H1 (cell line): ENCODE measurements around the gene SOHLH1. TPM values are rescaled to one million over a fixed set of nuclear protein-coding genes. Genes with fewer than 3 reads are reported as not detected.

Source experiments
- CTCF ChIA-PET: fragments of 300-600 bp; sonication (Branson Sonifier 250); formaldehyde crosslinking; loops from one replicate; lab custom pipeline; 2021; ENCODE audit not compliant: partially characterized antibody; lab: Charles Lee
- POLR2A ChIA-PET: fragments of 300-600 bp; sonication (Branson Sonifier 250); formaldehyde crosslinking; loops from one replicate; lab custom pipeline; 2021; ENCODE audit warnings: inconsistent platforms; ENCODE audit not compliant: partially characterized antibody; lab: Charles Lee
- DNase-seq, 2 experiments: peaks; one replicate each; pipeline versions ENCODE4 v3.0.0 to v3.0.0-alpha.2; 2010 to 2022; ENCODE audit warnings: low spot score in 2 of 2, low read depth in 1 of 2, mixed read lengths in 1 of 2
- FAIRE-seq: peaks from 2 replicates; lab custom pipeline; 2011; peaks lifted over from hg19 to GRCh38; lab: Jason Lieb, UNC
- H2AFZ ChIP-seq: 2 replicates; pipeline ENCODE4 v1.8.1; 2012; ENCODE audit warnings: low read length, inconsistent platforms
- H2AK5ac ChIP-seq: 2 replicates; pipeline ENCODE4 v1.6.1; 2013; ENCODE audit warnings: low read depth, low read length
- H2BK120ac ChIP-seq: replicated peaks from 2 replicates; pipeline ENCODE3; 2013; ENCODE audit warnings: low read depth, low read length, inconsistent platforms
- H2BK12ac ChIP-seq: 2 replicates; pipeline ENCODE4 v1.6.1; 2013; ENCODE audit warnings: low read depth, low read length
- H2BK15ac ChIP-seq: 2 replicates; pipeline ENCODE4 v1.6.1; 2013; ENCODE audit warnings: low read length
- H2BK20ac ChIP-seq: 2 replicates; pipeline ENCODE4 v1.6.1; 2013; ENCODE audit warnings: low read length
- H2BK5ac ChIP-seq: 2 replicates; pipeline ENCODE4 v1.6.1; 2013; ENCODE audit warnings: low read depth, low read length
- H3K14ac ChIP-seq: 2 replicates; pipeline ENCODE4 v1.6.1; 2013; ENCODE audit warnings: inconsistent platforms; ENCODE audit not compliant: insufficient read length
- H3K18ac ChIP-seq: 2 replicates; pipeline ENCODE4 v1.6.1; 2013; ENCODE audit warnings: low read length; ENCODE audit errors: extremely low read depth
- H3K23ac ChIP-seq: 2 replicates; pipeline ENCODE4 v1.6.1; 2013; ENCODE audit warnings: inconsistent platforms; ENCODE audit not compliant: insufficient read length
- H3K23me2 ChIP-seq: 2 replicates; pipeline ENCODE4 v1.6.1; 2013; ENCODE audit warnings: low read depth, low read length
- H3K27ac ChIP-seq: 2 replicates; pipeline ENCODE4 v1.6.1; 2011; ENCODE audit warnings: low read depth, low read length, inconsistent platforms
- H3K27me3 ChIP-seq, 4 experiments: replicated peaks in 1 of 4; 1 replicate in 1 of 4; 2 replicates in 3 of 4; pipeline versions ENCODE4 v1.6.1 to v1.8.1; 2011 to 2013; ENCODE audit warnings: low read length in 3 of 4, mild to moderate bottlenecking in 3 of 4, inconsistent platforms in 2 of 4, mixed read lengths in 2 of 4, moderate library complexity in 1 of 4; ENCODE audit not compliant: control insufficient read depth in 3 of 4, insufficient read depth in 3 of 4; ENCODE audit errors: extremely low read depth in 1 of 4
- H3K36me3 ChIP-seq, 4 experiments: 2 replicates each; pipeline versions ENCODE4 v1.6.1 to v1.8.1; 2011 to 2013; ENCODE audit warnings: mild to moderate bottlenecking in 4 of 4, low read length in 3 of 4, moderate library complexity in 2 of 4, control low read depth in 1 of 4, inconsistent platforms in 1 of 4; ENCODE audit not compliant: insufficient read depth in 4 of 4, control insufficient read depth in 2 of 4
- H3K4ac ChIP-seq: replicated peaks from 2 replicates; pipeline ENCODE3; 2013; ENCODE audit warnings: low read length, low read depth, mixed read lengths, inconsistent platforms; ENCODE audit not compliant: insufficient read length
- H3K4me1 ChIP-seq, 4 experiments: replicated peaks in 1 of 4; 1 replicate in 1 of 4; 2 replicates in 3 of 4; pipeline versions ENCODE4 v1.6.1 to v1.8.1; 2011 to 2013; ENCODE audit warnings: low read length in 3 of 4, inconsistent platforms in 2 of 4, mixed read lengths in 1 of 4; ENCODE audit not compliant: insufficient read depth in 4 of 4, control insufficient read depth in 3 of 4
- H3K4me2 ChIP-seq, 2 experiments: 2 replicates each; pipeline versions ENCODE4 v1.6.1 to v1.8.1; 2011 to 2013; ENCODE audit warnings: low read depth in 2 of 2, low read length in 2 of 2, control low read depth in 1 of 2, inconsistent platforms in 1 of 2, mild to moderate bottlenecking in 1 of 2; ENCODE audit not compliant: insufficient read depth in 1 of 2
- H3K4me3 ChIP-seq, 4 experiments: fragments of 200-600, 300-600 bp in 1 of 4; sonication (generic), shearing (Covaris generic), sonication (Bioruptor Twin) in 1 of 4; 2 replicates each; pipeline versions ENCODE4 v1.5.1 to v1.8.1; 2011 to 2016; ENCODE audit warnings: low read length in 4 of 4, low read depth in 3 of 4, control low read depth in 2 of 4, inconsistent platforms in 2 of 4, mild to moderate bottlenecking in 2 of 4, mixed read lengths in 1 of 4, moderate library complexity in 1 of 4; ENCODE audit not compliant: insufficient read depth in 2 of 4; ENCODE audit errors: extremely low read depth in 1 of 4
- H3K56ac ChIP-seq: replicated peaks from 2 replicates; pipeline ENCODE3; 2013; ENCODE audit warnings: low read depth, mild to moderate bottlenecking, mixed read lengths, low read length, inconsistent platforms; ENCODE audit not compliant: insufficient read length
- H3K79me1 ChIP-seq: 2 replicates; pipeline ENCODE4 v1.6.1; 2013; ENCODE audit warnings: low read depth, low read length, control low read depth
- H3K79me2 ChIP-seq, 2 experiments: 2 replicates each; pipeline versions ENCODE4 v1.6.1 to v1.8.1; 2012 to 2013; ENCODE audit warnings: low read length in 2 of 2, mild to moderate bottlenecking in 2 of 2, inconsistent platforms in 1 of 2; ENCODE audit not compliant: insufficient read depth in 2 of 2, control insufficient read depth in 1 of 2
- H3K9ac ChIP-seq, 4 experiments: replicated peaks in 1 of 4; 1 replicate in 1 of 4; 2 replicates in 3 of 4; pipeline versions ENCODE4 v1.6.1 to v1.8.1; 2011 to 2013; ENCODE audit warnings: low read depth in 3 of 4, low read length in 3 of 4, control low read depth in 2 of 4, mild to moderate bottlenecking in 2 of 4, moderate library complexity in 2 of 4, inconsistent platforms in 1 of 4; ENCODE audit errors: extremely low read depth in 1 of 4
- H3K9me3 ChIP-seq, 2 experiments: 2 replicates each; pipeline versions ENCODE4 v1.6.1 to v1.8.1; 2012 to 2013; ENCODE audit warnings: mild to moderate bottlenecking in 2 of 2, moderate library complexity in 2 of 2, control low read depth in 1 of 2, inconsistent platforms in 1 of 2, low read depth in 1 of 2, low read length in 1 of 2, mixed read lengths in 1 of 2; ENCODE audit not compliant: insufficient read depth in 2 of 2
- H4K20me1 ChIP-seq, 2 experiments: replicated peaks in 1 of 2; 2 replicates each; pipeline versions ENCODE3 to v1.8.1; 2011 to 2013; ENCODE audit warnings: inconsistent platforms in 2 of 2, low read length in 2 of 2, mild to moderate bottlenecking in 1 of 2; ENCODE audit not compliant: insufficient read depth in 2 of 2, control insufficient read depth in 1 of 2
- H4K5ac ChIP-seq: 2 replicates; pipeline ENCODE4 v1.6.1; 2013; ENCODE audit warnings: low read length, low read depth, mixed read lengths, inconsistent platforms; ENCODE audit not compliant: insufficient read length
- H4K8ac ChIP-seq: 2 replicates; pipeline ENCODE4 v1.8.0; 2013; ENCODE audit warnings: mild to moderate bottlenecking, moderate library complexity, low read length, inconsistent platforms; ENCODE audit not compliant: insufficient read depth; ENCODE audit errors: extremely low read depth
- H4K91ac ChIP-seq: replicated peaks from 2 replicates; pipeline ENCODE3; 2013; ENCODE audit warnings: low read length, mixed read lengths, inconsistent platforms; ENCODE audit not compliant: insufficient read length
- NANOG ChIP-seq: IDR thresholded peaks from 2 replicates; pipeline ENCODE4 v1.6.1; 2011; ENCODE audit warnings: low read length, low read depth, mild to moderate bottlenecking, inconsistent platforms; ENCODE audit not compliant: insufficient read depth, poor library complexity, severe bottlenecking
- POLR2AphosphoS5 ChIP-seq: IDR thresholded peaks from 2 replicates; pipeline ENCODE4 v1.6.1; 2011; ENCODE audit warnings: low read depth, low read length
- WGBS, 2 experiments: shearing (Covaris generic) in 1 of 2; methylation state at CpG; one replicate each; pipeline versions ENCODE4 v1.1.6 to v1.1.7; 2013 to 2015; ENCODE audit warnings: low lambda C conversion rate in 2 of 2, mixed read lengths in 2 of 2, inconsistent platforms in 1 of 2, low coverage in 1 of 2, missing lambda C conversion rate in 1 of 2; ENCODE audit not compliant: insufficient replicate concordance in 2 of 2, insufficient coverage in 1 of 2, insufficient read length in 1 of 2; ENCODE audit errors: extremely low coverage in 1 of 2, missing lambda C conversion rate in 1 of 2; 5-methylcytosine and 5-hydroxymethylcytosine counted together
- polyA plus RNA-seq, 7 experiments: library from polyadenylated mRNA; depleted of rRNA in 3 of 7; stranded (reverse) in 5 of 7; unstranded in 2 of 7; fragments of >200 nt in 5 of 7; fragments of 200-250 nt in 2 of 7; gene quantifications; 1 replicate in 5 of 7; 2 replicates in 1 of 7; 4 replicates in 1 of 7; pipeline versions ENCODE4 v1.2.1 to v1.2.3, GENCODE V29; 2011 to 2013; ENCODE audit warnings: missing spikeins in 2 of 7, mixed read lengths in 2 of 7
- total RNA-seq: library from RNA; stranded (reverse); fragmentation: NEBNext Ultra II Directional; extraction: Animal tissue kit (Norgen Biotek cat#: 25700); gene quantifications from 2 replicates; pipeline ENCODE4 v1.2.1, GENCODE V29; 2021

The SOHLH1 gene
- total and polyA plus RNA-seq, 2 of the 8 experiments (the other 6 are each of a cell fraction or from before 2014, with no cell fraction given) = 0.11 TPM; not detected in 1

GRCh38 chr9:135644631-135645218 is 54.6 kb downstream of the SOHLH1 start:
- no peak overlapping the region for H3K23ac ChIP-seq
- H4K8ac ChIP-seq = no peak overlapping the region
- H3K4me1 ChIP-seq = peaks cover 0 to 14% (median 2%) of the 10 kb centered on the region in 4 experiments; a peak in 4 of 7 replicates
- no peaks in the 10 kb centered on the region for H3K9me3 ChIP-seq
- 72% methylated on average over 5 of the region's 5 CpGs; no CpG with 5 or more reads in 1 of the 2 experiments for WGBS, 2 experiments
- DNase-seq = no peak
- H3K27ac ChIP-seq = peak overlapping the region; percentile 51; the same call in 1 of the 2 replicates
- no peaks in the 10 kb centered on the region for H3K79me1 ChIP-seq
- H2AFZ ChIP-seq = peak overlapping the region; percentile 42; the same call in 1 of the 2 replicates
- H4K20me1 ChIP-seq = no peaks in the 10 kb centered on the region
- peak overlapping the region in 1 of 4 experiments; percentile 25; a peak in 1 of 7 replicates for H3K9ac ChIP-seq
- no peak overlapping the region for H3K4me3 ChIP-seq
- peak overlapping the region; percentile 90 for H2BK5ac ChIP-seq
- no peak overlapping the region for H4K5ac ChIP-seq
- TF ChIP-seq NANOG (no peak), POLR2AphosphoS5 (0 out of 2 replicates have a peak, but pooled peaks have one; percentile 28)
- peak; percentile 13 for FAIRE-seq
- H2AK5ac ChIP-seq = no peak overlapping the region; the same call in 1 of the 2 replicates
- H2BK120ac ChIP-seq = no peak overlapping the region
- ChIA-PET POLR2A (interaction anchor here (0.9 kb wide), 1 partner anchor 9 kb away, joined by 3 read pairs; no protein-coding TSS in a partner anchor), CTCF (no interaction called here)
- H2BK20ac ChIP-seq = peak overlapping the region; percentile 91
- peak overlapping the region; percentile 87 for H4K91ac ChIP-seq
- peak overlapping the region; percentile 92; the same call in 1 of the 2 replicates for H2BK12ac ChIP-seq
- peak overlapping the region; percentile 80; the same call in 1 of the 2 replicates for H3K18ac ChIP-seq
- H3K4ac ChIP-seq = no peak overlapping the region
- no peak overlapping the region for H3K56ac ChIP-seq
- H2BK15ac ChIP-seq = no peak overlapping the region
- H3K23me2 ChIP-seq = no peaks in the 10 kb centered on the region; the same call in 1 of the 2 replicates
- no peaks in the 10 kb centered on the region for H3K36me3 ChIP-seq
- 0 out of 4 replicates have a peak overlapping the region, but pooled peaks of 1 of the 2 experiments have one; percentile 3 for H3K4me2 ChIP-seq
- no peaks in the 10 kb centered on the region for H3K79me2 ChIP-seq
- no peak overlapping the region for H3K14ac ChIP-seq
- no peaks in the 10 kb centered on the region for H3K27me3 ChIP-seq
